Activated naive CD4-positive, alpha-beta T cell treated with anti-CD3 and anti-CD28 coated beads, Interleukin-2, amount 50 U/mL, for 24 hours (primary cell): ENCODE measurements around the gene RALGAPA1.
"Not testable (repeated sequence)": the region's sequence is repeated elsewhere in the genome, so short reads cannot be mapped to it uniquely, and the experiment has no call there.

Source experiments
- H3K27ac Mint-ChIP-seq: one replicate; pipeline ENCODE4 v1.8.0; 2021; ENCODE audit warnings: mild to moderate bottlenecking, mixed read lengths
- H3K27me3 Mint-ChIP-seq: one replicate; pipeline ENCODE4 v1.8.0; 2021; ENCODE audit warnings: mixed read lengths
- H3K36me3 Mint-ChIP-seq: one replicate; pipeline ENCODE4 v1.8.0; 2021; ENCODE audit warnings: mixed read lengths
- H3K4me1 Mint-ChIP-seq: one replicate; pipeline ENCODE4 v1.8.0; 2021; ENCODE audit warnings: mixed read lengths
- H3K4me3 Mint-ChIP-seq: one replicate; pipeline ENCODE4 v1.8.0; 2021; ENCODE audit warnings: mild to moderate bottlenecking, mixed read lengths
- H3K9me3 Mint-ChIP-seq: one replicate; pipeline ENCODE4 v1.8.0; 2021; ENCODE audit warnings: mixed read lengths

The RALGAPA1 gene

GRCh38 chr14:35826952-35827416 is 17.9 kb upstream of the RALGAPA1 start:
- Mint-ChIP-seq H3K4me3 (peak overlapping the region; percentile 86), H3K36me3 (peaks cover 2% of the 10 kb centered on the region), H3K4me1 (peaks cover 26% of the 10 kb centered on the region), H3K27ac (peak overlapping the region; percentile 74), H3K9me3 (no peaks in the 10 kb centered on the region), H3K27me3 (no peaks in the 10 kb centered on the region)

GRCh38 chr14:35826218-35826951 is 17.3 kb upstream of the RALGAPA1 start, which contains the start of gene BRMS1L:
BRMS1L (plus strand) TSS chr14:35826338; CDS start chr14:35826517, 179 bp downstream.
- H3K4me1 Mint-ChIP-seq, result peaks cover 26% of the 10 kb centered on the region
- H3K4me3 Mint-ChIP-seq, result peak within 1 kb of the TSS; percentile 86
- no peaks in the 10 kb centered on the region for H3K27me3 Mint-ChIP-seq
- H3K36me3 Mint-ChIP-seq, result peaks cover 2% of the 10 kb centered on the region
- H3K27ac Mint-ChIP-seq, result peak within 1 kb of the TSS; percentile 74
- no peaks in the 10 kb centered on the region for H3K9me3 Mint-ChIP-seq

DNA sequence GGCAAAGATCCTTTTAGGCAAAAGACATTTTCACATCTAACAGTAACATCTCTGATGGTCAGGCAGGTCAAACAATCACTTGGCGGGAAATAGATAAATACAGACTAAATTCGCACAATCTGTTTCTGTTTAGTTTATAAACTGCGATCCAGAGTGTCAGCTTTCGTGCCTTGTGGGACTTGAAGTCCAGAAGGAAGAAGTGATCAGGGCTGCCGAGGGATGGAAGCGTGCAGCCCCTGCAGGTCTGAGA is 16.8 kb upstream of the RALGAPA1 start:
- H3K27me3 Mint-ChIP-seq, result no peaks in the 10 kb centered on the region
- peaks cover 26% of the 10 kb centered on the region for H3K4me1 Mint-ChIP-seq
- peaks cover 2% of the 10 kb centered on the region for H3K36me3 Mint-ChIP-seq
- H3K4me3 Mint-ChIP-seq, result peak overlapping the region; percentile 86
- peak overlapping the region; percentile 56 for H3K27ac Mint-ChIP-seq
- no peaks in the 10 kb centered on the region for H3K9me3 Mint-ChIP-seq

- H3K36me3 Mint-ChIP-seq, H3K27ac Mint-ChIP-seq, H3K4me3 Mint-ChIP-seq, H3K27me3 Mint-ChIP-seq, H3K9me3 Mint-ChIP-seq: not testable (repeated sequence)
- H3K4me1 Mint-ChIP-seq, result peaks cover 25% of the 10 kb centered on the region
Measured at GRCh38 chr14:35824446-35825165, 15.5 kb upstream of the RALGAPA1 start.

DNA sequence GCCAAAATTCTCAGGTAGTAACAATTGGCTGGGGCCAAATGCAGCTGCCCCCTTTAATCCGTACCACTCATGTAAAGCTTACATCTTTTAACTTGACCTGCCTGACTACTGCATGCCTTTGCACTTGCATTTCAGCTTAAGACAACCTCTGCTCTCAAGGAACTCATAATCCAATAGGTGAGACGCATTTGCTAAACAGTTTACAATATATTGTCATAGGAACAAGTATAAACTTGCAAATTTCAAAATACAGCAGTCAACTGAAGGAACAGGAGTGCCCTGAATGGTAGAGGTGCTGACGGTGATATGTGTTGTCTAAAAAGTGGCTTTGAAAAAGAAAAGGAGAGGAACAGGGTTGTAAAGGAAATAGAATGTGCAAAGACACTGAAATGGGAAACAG is 13.4 kb upstream of the RALGAPA1 start:
- Mint-ChIP-seq H3K36me3 (no peaks in the 10 kb centered on the region), H3K4me1 (peaks cover 15% of the 10 kb centered on the region), H3K27me3 (no peaks in the 10 kb centered on the region), H3K27ac (no peak overlapping the region), H3K9me3 (no peaks in the 10 kb centered on the region), H3K4me3 (no peak overlapping the region)

GRCh38 chr14:35821564-35822411 is 12.7 kb upstream of the RALGAPA1 start:
- H3K4me3 Mint-ChIP-seq, result no peak overlapping the region
- no peaks in the 10 kb centered on the region for H3K9me3 Mint-ChIP-seq
- H3K36me3 Mint-ChIP-seq, result no peaks in the 10 kb centered on the region
- H3K27me3 Mint-ChIP-seq, result no peaks in the 10 kb centered on the region
- H3K27ac Mint-ChIP-seq, result no peak overlapping the region
- H3K4me1 Mint-ChIP-seq, result peaks cover 8% of the 10 kb centered on the region

GRCh38 chr14:35819591-35820540 is 10.8 kb upstream of the RALGAPA1 start:
- Mint-ChIP-seq H3K9me3 (no peaks in the 10 kb centered on the region), H3K4me3 (no peak overlapping the region), H3K27ac (no peak overlapping the region), H3K36me3 (no peaks in the 10 kb centered on the region), H3K27me3 (no peaks in the 10 kb centered on the region), H3K4me1 (no peaks in the 10 kb centered on the region)

DNA sequence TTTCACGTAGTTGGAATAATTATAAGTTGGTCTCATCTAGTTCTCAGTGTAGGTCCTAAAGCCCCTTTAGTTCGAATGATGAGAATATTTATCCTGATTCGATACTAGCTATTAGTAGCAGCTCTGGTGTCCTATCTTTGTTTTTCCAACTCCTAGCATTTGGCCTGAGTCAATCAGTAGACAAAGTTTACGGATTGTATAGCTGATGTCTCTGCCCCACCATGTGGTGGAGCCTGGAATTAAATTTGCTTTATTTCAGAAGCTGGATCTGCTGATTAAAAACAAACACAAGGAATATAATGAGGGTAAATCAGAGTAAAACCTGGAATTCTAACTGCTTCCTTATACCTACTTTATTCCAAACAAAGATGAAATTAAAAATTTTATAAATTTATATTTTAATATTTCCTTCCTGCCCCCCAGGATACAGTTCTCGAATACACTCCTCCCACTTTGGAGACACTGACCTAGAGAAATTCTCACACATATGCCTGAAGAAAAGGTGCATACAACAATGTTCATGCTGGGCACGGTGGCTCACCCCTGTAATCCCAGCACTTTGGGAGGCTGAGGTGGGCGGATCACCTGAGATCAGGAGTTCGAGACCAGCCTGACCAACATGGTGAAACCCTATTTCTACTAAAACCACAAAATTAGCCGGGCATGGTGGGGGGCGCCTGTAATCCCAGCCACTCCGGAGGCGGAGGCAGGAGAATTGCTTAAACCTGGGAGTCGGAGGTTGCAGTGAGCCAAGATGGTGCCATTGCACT is 9.4 kb upstream of the RALGAPA1 start:
- Mint-ChIP-seq H3K27me3 (no peaks in the 10 kb centered on the region), H3K27ac (no peak overlapping the region), H3K4me3 (no peak overlapping the region), H3K36me3 (no peaks in the 10 kb centered on the region), H3K9me3 (no peaks in the 10 kb centered on the region), H3K4me1 (no peaks in the 10 kb centered on the region)

DNA sequence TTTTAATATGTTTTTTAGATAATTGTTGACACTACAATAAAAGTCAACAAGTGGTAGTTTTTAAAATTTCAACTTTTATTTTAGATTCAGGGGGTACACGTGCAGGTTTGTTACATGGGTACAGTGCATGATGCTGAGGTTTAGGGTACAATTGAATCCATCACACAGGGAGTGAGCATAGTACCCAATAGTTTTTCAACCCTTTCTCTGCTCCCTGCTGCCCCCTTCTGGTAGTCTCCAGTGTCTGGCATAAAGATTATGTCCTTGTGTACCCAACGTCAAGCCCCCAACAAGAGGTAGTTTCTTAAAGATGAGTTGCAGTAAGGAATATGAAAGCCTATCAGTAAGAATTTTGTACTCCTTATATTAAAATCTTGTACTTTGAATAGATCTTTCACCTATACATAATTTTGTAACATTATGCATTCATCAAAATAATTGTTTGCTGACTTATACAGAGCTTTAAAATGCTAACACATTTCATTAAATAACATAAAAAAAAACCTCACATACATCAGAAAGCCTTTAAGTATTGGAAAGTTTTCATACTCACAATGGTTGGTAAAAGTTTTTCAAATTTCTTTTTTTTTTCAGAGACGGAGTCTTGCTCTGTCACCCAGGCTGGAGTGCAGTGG is 5.4 kb upstream of the RALGAPA1 start:
- Mint-ChIP-seq H3K27me3 (no peaks in the 10 kb centered on the region), H3K36me3 (no peaks in the 10 kb centered on the region), H3K27ac (no peak overlapping the region), H3K4me1 (peaks cover 6% of the 10 kb centered on the region), H3K9me3 (no peaks in the 10 kb centered on the region), H3K4me3 (no peak overlapping the region)

DNA sequence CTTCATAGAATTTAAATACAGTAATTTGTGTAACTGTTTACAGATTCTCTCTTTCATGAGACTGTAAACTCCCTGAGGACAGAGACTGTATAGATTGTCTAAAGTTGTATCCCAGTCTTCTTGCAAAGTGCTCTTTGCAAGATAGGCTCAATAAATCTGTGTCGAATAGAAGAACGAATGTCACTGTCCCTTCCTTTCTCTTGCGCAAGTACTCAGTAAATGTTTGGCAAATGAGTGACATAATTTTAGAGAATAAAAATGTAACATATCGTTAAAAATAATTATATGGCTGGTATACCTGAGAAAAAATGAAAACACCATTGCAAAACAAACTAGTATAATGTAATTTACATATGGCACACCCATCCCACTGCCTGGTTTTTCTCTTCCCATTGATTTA is 1.9 kb upstream of the RALGAPA1 start:
- Mint-ChIP-seq H3K9me3 (no peaks in the 10 kb centered on the region), H3K36me3 (no peaks in the 10 kb centered on the region), H3K27me3 (no peaks in the 10 kb centered on the region), H3K27ac (no peak overlapping the region), H3K4me3 (no peak overlapping the region), H3K4me1 (peaks cover 34% of the 10 kb centered on the region)

DNA sequence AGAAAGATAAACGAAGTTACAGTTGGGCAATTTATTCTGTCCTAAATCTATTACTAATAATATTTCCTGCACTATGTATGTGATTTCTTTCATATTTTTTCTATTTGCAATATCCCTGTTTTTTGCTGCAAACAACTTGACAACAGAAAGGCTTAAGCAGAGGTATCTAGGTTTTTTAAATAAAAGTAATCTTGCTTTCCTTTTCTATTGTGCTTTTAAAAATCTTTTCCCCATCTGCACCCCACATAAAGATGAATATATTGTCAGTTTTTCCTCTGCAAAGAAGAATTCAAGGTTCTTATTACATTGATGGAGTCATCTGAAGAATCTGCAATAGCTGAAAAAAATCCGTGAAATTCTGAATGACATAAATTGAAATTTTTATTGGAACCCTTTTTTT is 502 bp upstream of the RALGAPA1 start:
- Mint-ChIP-seq H3K36me3 (peaks cover 2% of the 10 kb centered on the region), H3K4me1 (peaks cover 41% of the 10 kb centered on the region), H3K27me3 (no peaks in the 10 kb centered on the region), H3K27ac (no peak overlapping the region), H3K4me3 (peak overlapping the region; percentile 80), H3K9me3 (no peaks in the 10 kb centered on the region)

- Mint-ChIP-seq H3K36me3 (peaks cover 6% of the 10 kb centered on the region), H3K27ac (peak overlapping the region; percentile 94), H3K9me3 (no peaks in the 10 kb centered on the region), H3K4me3 (peak overlapping the region; percentile 100), H3K4me1 (peaks cover 41% of the 10 kb centered on the region), H3K27me3 (no peaks in the 10 kb centered on the region)
Measured at GRCh38 chr14:35808076-35808637, 938 bp downstream of the RALGAPA1 start.

- Mint-ChIP-seq H3K4me3 (peak overlapping the region; percentile 100), H3K27ac (peak overlapping the region; percentile 80), H3K27me3 (no peaks in the 10 kb centered on the region), H3K36me3 (peaks cover 10% of the 10 kb centered on the region), H3K9me3 (no peaks in the 10 kb centered on the region), H3K4me1 (peaks cover 48% of the 10 kb centered on the region)
Measured at GRCh38 chr14:35807131-35807961, 1.7 kb downstream of the RALGAPA1 start.
